Adrenal gland (tissue), 12 donors: ENCODE data around the gene GPS1. TPM values are rescaled to one million over a fixed set of nuclear protein-coding genes. Genes with fewer than 3 reads are reported as not detected.

Experiments
- DNase-seq, 7 donors: peaks; one replicate each; pipeline ENCODE4 v3.0.0-alpha.2; 2019 to 2020
- H3K27ac ChIP-seq, 5 donors: fragments of 200-600 bp; sonication (generic) in 4 of 5; 1 replicate in 3 of 5; 2 replicates in 2 of 5; pipeline versions ENCODE4 v1.5.1 to v1.8.0; 2016 to 2020; ENCODE audit warnings: mild to moderate bottlenecking in 1 of 5
- H3K27me3 ChIP-seq: fragments of 200-600 bp; 2 replicates; pipeline ENCODE4 v1.8.0; 2021
- H3K36me3 ChIP-seq, 2 donors: fragments of 200-600 bp; replicated peaks in 1 of 2; 1 replicate in 1 of 2; 2 replicates in 1 of 2; pipeline versions ENCODE4 v1.5.1 to v1.8.0; 2018 to 2022
- H3K4me1 ChIP-seq, 2 donors: fragments of 200-600 bp; replicated peaks in 1 of 2; 1 replicate in 1 of 2; 2 replicates in 1 of 2; pipeline versions ENCODE4 v1.5.1 to v1.8.0; 2018 to 2021
- H3K4me3 ChIP-seq, 4 donors: fragments of 200-600 bp; sonication (generic) in 3 of 4; one replicate each; pipeline ENCODE4 v1.5.1; 2016 to 2018
- H3K9me3 ChIP-seq, 3 donors: fragments of 200-600 bp; sonication (generic) in 1 of 3; replicated peaks in 1 of 3; 1 replicate in 2 of 3; 2 replicates in 1 of 3; pipeline versions ENCODE4 v1.5.1 to v1.8.0; 2016 to 2021
- POLR2A ChIP-seq, 2 donors: fragments of 450-650 bp; IDR thresholded peaks; one replicate each; pipeline ENCODE4 v1.6.1; 2017; ENCODE audit warnings: antibody characterized with exemption in 2 of 2, mild to moderate bottlenecking in 2 of 2, moderate library complexity in 1 of 2
- WGBS, 4 donors: extraction: QIAGEN DNeasy Blood & Tissue Kit in 2 of 4; methylation state at CpG; one replicate each; pipeline versions ENCODE4 v1.1.5 to v1.1.7; 2013 to 2017; 5-methylcytosine and 5-hydroxymethylcytosine counted together
- intact Hi-C, 2 donors: fragments of 100-400 bp; cut with DNase I; formaldehyde crosslinking; loops; one replicate each; pipeline versions ENCODE4 v1.14.1 to v1.15.0; 2022 to 2023
- polyA plus RNA-seq, 3 donors: library from polyadenylated mRNA; stranded (reverse); fragments of 200-250 nt in 2 of 3; fragments of 350-450 nt in 1 of 3; fragmentation: Illumina TruSeq in 1 of 3; extraction: RNeasy Lipid Tissue Mini Kit (QIAGEN cat#74804) in 1 of 3; gene quantifications; one replicate each; pipeline ENCODE4 v1.2.3, GENCODE V29; 2013 to 2014
- total RNA-seq, 9 donors: library from RNA; depleted of rRNA in 4 of 9; stranded (reverse); fragments of >200 nt in 4 of 9; fragments of 120-200 nt in 1 of 9; fragmentation: NEBNext Ultra II Directional in 1 of 9; extraction: Animal tissue kit (Norgen Biotek cat#: 25700) in 1 of 9; gene quantifications; one replicate each; pipeline versions ENCODE4 v1.1.0 to v1.2.4, GENCODE V29; 2013 to 2023
- TF ChIP-seq, protein P1 (sequence below), 6 experiments: fragments of 450-650 bp in 4 of 6; fragments of 200-600 bp in 2 of 6; sonication (generic) in 1 of 6; IDR thresholded peaks; 1 replicate in 5 of 6; 2 replicates in 1 of 6; pipeline versions ENCODE4 v1.5.1 to v1.8.0; 2016 to 2021; ENCODE audit warnings: antibody characterized with exemption in 6 of 6, mild to moderate bottlenecking in 2 of 6, moderate library complexity in 1 of 6
- donor health status: healthy with polysubstance abuse.
- donor health status: Bipolar disorder and iron deficiency.
- donor health status: DM: yes; HTN: yes; CAD: no.
- donor health status: DM: no; HTN: no; CAD: no.
- donor health status: DM: no; HTN: no; CAD: no.
- donor health status: DM: yes; HTN: yes; CAD: no.

GPS1 gene
- total and polyA plus RNA-seq, 12 donors = 37.4 to 305 (median 113) TPM

DNA sequence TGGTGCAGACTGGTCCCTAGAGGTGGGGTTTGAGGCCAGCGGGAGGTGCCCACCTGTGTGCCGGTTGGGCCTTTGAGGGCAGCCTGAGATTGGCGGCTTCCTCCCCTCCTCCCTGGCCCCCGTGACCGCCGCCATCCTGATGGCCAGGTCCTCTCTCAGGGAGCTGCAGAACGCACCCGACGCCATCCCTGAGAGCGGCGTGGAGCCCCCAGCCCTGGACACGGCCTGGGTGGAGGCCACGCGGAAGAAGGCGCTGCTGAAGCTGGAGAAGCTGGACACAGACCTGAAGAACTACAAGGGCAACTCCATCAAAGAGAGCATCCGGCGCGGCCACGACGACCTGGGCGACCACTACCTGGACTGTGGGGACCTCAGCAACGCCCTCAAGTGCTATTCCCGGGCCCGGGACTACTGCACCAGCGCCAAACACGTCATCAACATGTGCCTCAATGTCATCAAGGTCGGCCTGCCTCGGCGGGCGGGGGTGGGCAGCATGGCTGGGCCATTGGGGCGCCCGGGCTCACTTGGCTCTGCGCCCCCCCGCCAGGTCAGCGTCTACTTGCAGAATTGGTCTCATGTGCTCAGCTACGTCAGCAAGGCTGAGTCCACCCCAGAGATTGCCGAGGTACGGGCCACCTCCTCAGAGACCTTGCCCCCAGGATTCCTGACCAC, 2.8 kb downstream of the GPS1 start:
- H3K4me1 ChIP-seq = peaks cover 28 to 35% of the 10 kb centered on the region in 2 donors
- DNase-seq = peak in 2 of 7 donors; percentile 6 to 31
- no peak overlapping the region for H3K4me3 ChIP-seq
- no peaks in the 10 kb centered on the region for H3K9me3 ChIP-seq
- H3K36me3 ChIP-seq = peaks cover 0 to 71% of the 10 kb centered on the region in 2 donors
- WGBS, 4 donors = 79 to 89% (median 88%) methylated on average over 17 to 38 of the region's 38 CpGs
- no peaks in the 10 kb centered on the region for H3K27me3 ChIP-seq
- intact Hi-C loops = no loop called here
- H3K27ac ChIP-seq = no peak overlapping the region
- TF ChIP-seq POLR2A (IDR thresholded peaks at IDR 0.05) = no peak
- TF ChIP-seq, protein P1, sequence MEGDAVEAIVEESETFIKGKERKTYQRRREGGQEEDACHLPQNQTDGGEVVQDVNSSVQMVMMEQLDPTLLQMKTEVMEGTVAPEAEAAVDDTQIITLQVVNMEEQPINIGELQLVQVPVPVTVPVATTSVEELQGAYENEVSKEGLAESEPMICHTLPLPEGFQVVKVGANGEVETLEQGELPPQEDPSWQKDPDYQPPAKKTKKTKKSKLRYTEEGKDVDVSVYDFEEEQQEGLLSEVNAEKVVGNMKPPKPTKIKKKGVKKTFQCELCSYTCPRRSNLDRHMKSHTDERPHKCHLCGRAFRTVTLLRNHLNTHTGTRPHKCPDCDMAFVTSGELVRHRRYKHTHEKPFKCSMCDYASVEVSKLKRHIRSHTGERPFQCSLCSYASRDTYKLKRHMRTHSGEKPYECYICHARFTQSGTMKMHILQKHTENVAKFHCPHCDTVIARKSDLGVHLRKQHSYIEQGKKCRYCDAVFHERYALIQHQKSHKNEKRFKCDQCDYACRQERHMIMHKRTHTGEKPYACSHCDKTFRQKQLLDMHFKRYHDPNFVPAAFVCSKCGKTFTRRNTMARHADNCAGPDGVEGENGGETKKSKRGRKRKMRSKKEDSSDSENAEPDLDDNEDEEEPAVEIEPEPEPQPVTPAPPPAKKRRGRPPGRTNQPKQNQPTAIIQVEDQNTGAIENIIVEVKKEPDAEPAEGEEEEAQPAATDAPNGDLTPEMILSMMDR (IDR thresholded peaks at IDR 0.05) = no peak

GRCh38 chr17:82055023-82055964, 3.6 kb downstream of the GPS1 start:
- Histone ChIP-seq H3K4me1 (peaks cover 27 to 34% of the 10 kb centered on the region in 2 donors), H3K4me3 (no peak overlapping the region), H3K27ac (no peak overlapping the region), H3K9me3 (no peaks in the 10 kb centered on the region), H3K36me3 (peaks cover 0 to 71% of the 10 kb centered on the region in 2 donors), H3K27me3 (no peaks in the 10 kb centered on the region)
- DNase-seq = peak in 2 of 7 donors; percentile 6 to 15
- no peak for TF ChIP-seq POLR2A (IDR thresholded peaks at IDR 0.05)
- TF ChIP-seq, protein P1 (IDR thresholded peaks at IDR 0.05) = no peak
- intact Hi-C loops = no loop called here
- WGBS, 4 donors = 79 to 92% (median 85%) methylated on average over 8 to 26 of the region's 26 CpGs

DNA sequence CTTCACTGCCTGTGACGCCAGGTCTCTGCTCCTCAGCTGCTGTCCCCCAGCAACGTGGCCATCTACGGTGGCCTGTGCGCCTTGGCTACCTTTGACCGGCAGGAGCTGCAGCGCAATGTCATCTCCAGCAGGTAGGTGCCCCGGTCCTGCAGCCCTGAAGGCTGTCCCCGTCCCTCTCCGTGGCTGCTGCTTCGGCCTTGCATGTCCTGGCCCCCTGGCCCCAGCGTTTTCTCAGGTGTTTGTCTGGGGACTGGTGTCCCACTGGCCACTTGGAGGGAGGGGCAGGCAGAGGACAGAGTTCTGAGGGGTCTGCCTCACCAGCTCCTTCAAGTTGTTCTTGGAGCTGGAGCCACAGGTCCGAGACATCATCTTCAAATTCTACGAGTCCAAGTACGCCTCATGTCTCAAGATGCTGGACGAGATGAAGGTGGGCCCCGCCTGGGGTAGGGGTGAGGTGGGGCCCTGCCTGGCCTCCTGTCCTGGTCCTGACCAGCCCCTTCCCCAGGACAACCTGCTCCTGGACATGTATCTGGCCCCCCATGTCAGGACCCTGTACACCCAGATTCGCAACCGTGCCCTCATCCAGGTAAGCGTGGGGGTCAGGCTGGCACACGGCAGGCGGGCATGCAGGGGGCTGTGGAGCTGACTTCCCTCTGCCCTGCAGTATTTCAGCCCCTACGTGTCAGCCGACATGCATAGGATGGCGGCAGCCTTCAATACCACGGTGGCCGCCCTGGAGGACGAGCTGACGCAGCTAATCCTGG, 4.4 kb downstream of the GPS1 start:
- TF ChIP-seq, protein P1 (IDR thresholded peaks at IDR 0.05) = no peak
- TF ChIP-seq POLR2A (IDR thresholded peaks at IDR 0.05) = no peak
- DNase-seq = peak in 2 of 7 donors; percentile 8 to 14
- no peaks in the 10 kb centered on the region for H3K9me3 ChIP-seq
- H3K27ac ChIP-seq = no peak overlapping the region
- peaks cover 0 to 79% of the 10 kb centered on the region in 2 donors for H3K36me3 ChIP-seq
- no peak overlapping the region for H3K4me3 ChIP-seq
- H3K27me3 ChIP-seq = no peaks in the 10 kb centered on the region
- H3K4me1 ChIP-seq = peaks cover 20 to 28% of the 10 kb centered on the region in 2 donors
- 88 to 94% (median 89%) methylated on average over 8 to 28 of the region's 28 CpGs for WGBS, 4 donors
- intact Hi-C loops = no loop called here
